VCaP (cell line): Measurements from ENCODE around the gene HK1.
"Not testable (repeated sequence)": the region's sequence is repeated elsewhere in the genome, so short reads cannot be mapped to it uniquely, and the experiment has no call there.

Experiments used
- H3K27ac ChIP-seq: fragments of 450-650 bp; 2 replicates; pipeline ENCODE4 v1.5.1; 2017
- CTCF ChIP-seq: fragments of 450-650 bp; conservative IDR thresholded peaks from 2 replicates; pipeline ENCODE4 v1.5.1; 2017; ENCODE audit warnings: mild to moderate bottlenecking, moderate library complexity

The HK1 gene

GRCh38 chr10:69324583-69324982, 46.3 kb downstream of the HK1 start:
- H3K27ac ChIP-seq, result no peak overlapping the region

GRCh38 chr10:69325637-69326523, 47.6 kb downstream of the HK1 start:
- peak overlapping the region; percentile 14; the same call in 1 of the 2 replicates for H3K27ac ChIP-seq

More at GRCh38 chr10:69324583-69324982, 46.3 kb downstream of the HK1 start:
- no peak for TF ChIP-seq CTCF

GRCh38 chr10:69326692-69327091, 48.4 kb downstream of the HK1 start:
- no peak overlapping the region for H3K27ac ChIP-seq
- TF ChIP-seq CTCF, result no peak

- TF ChIP-seq CTCF, result no peak
- H3K27ac ChIP-seq, result peak overlapping the region; percentile 38
Observed at GRCh38 chr10:69327463-69328379, 49.4 kb downstream of the HK1 start.

GRCh38 chr10:69328380-69328735, 50.1 kb downstream of the HK1 start:
- TF ChIP-seq CTCF, result no peak
- peak overlapping the region; percentile 38 for H3K27ac ChIP-seq

- H3K27ac ChIP-seq, result not testable (repeated sequence)
Observed at GRCh38 chr10:69328888-69329287, 50.6 kb downstream of the HK1 start.

- no peak for TF ChIP-seq CTCF
- no peak overlapping the region for H3K27ac ChIP-seq
Observed at GRCh38 chr10:69329721-69330178, 51.5 kb downstream of the HK1 start.

GRCh38 chr10:69331161-69331560, 52.9 kb downstream of the HK1 start:
- H3K27ac ChIP-seq, result peak overlapping the region; percentile 29; the same call in 1 of the 2 replicates
- TF ChIP-seq CTCF, result no peak
